K562 (cell line): ENCODE results near the gene CAMK2G. TPM values are rescaled to one million over a fixed set of nuclear protein-coding genes. Genes with fewer than 3 reads are reported as not detected.
A peak's percentile ranks its signal among the peaks of the same experiment; 100 is the strongest.

Experiments
- ATAC-seq: fragments of 200-7000 bp; cut with Tn5 transposase; 3 replicates; pipeline ENCODE4 v1.9.1; 2020; ENCODE audit warnings: moderate library complexity
- BruUV-seq: library from RNA; stranded (reverse); fragments of 400-500 nt; replicated peaks from 2 replicates; lab custom pipeline; 2021; lab: Mats Ljungman, UMichigan
- CTCF ChIA-PET: fragments of 300-600 bp; formaldehyde crosslinking; extraction: SDS; loops from one replicate; lab custom pipeline; 2021; ENCODE audit warnings: low intra/inter-chr PET ratio; lab: Yijun Ruan, JAX
- POLR2A ChIA-PET: fragments of 300-600, 350-650 bp; sonication (Branson Sonifier 250); formaldehyde crosslinking; extraction: SDS; loops from one replicate; lab custom pipeline; 2021; ENCODE audit warnings: antibody characterized with exemption, inconsistent platforms; lab: Yijun Ruan, JAX
- DNase-seq, 4 experiments: peaks; one replicate each; pipeline versions ENCODE4 v3.0.0 to v3.0.0-alpha.2; 2011 to 2018; ENCODE audit warnings: low spot score in 3 of 4, mixed read lengths in 3 of 4; ENCODE audit errors: extremely low read depth in 1 of 4
- FAIRE-seq: peaks from 2 replicates; lab custom pipeline; 2011; peaks lifted over from hg19 to GRCh38; lab: Jason Lieb, UNC
- H2AFZ ChIP-seq: 2 replicates; pipeline ENCODE4 v1.6.0; 2011; ENCODE audit warnings: low read depth, low read length, control low read depth, inconsistent platforms
- H3K27ac ChIP-seq: fragments of 200-600 bp; 3 replicates; pipeline ENCODE4 v1.8.0; 2011; ENCODE audit warnings: low read depth, mild to moderate bottlenecking, control low read depth, inconsistent platforms, low read length, moderate library complexity, mixed read lengths; ENCODE audit errors: extremely low read depth
- H3K27me3 ChIP-seq, 2 experiments: fragments of 300-600 bp in 1 of 2; 2 replicates in 1 of 2; 3 replicates in 1 of 2; pipeline versions ENCODE4 v1.6.0 to v1.8.0; 2011; ENCODE audit warnings: inconsistent platforms in 2 of 2, low read length in 2 of 2, mild to moderate bottlenecking in 1 of 2, mixed read lengths in 1 of 2, moderate library complexity in 1 of 2; ENCODE audit not compliant: control insufficient read depth in 2 of 2, insufficient read depth in 2 of 2
- H3K36me3 ChIP-seq: fragments of 300-600 bp; 3 replicates; pipeline ENCODE4 v1.8.0; 2011; ENCODE audit warnings: mild to moderate bottlenecking, low read length, inconsistent platforms; ENCODE audit not compliant: control insufficient read depth, insufficient read depth
- H3K4me1 ChIP-seq, 2 experiments: fragments of 200-600 bp in 1 of 2; replicated peaks in 1 of 2; 2 replicates in 1 of 2; 3 replicates in 1 of 2; pipeline versions ENCODE4 v1.5.1 to v1.8.0; 2011; ENCODE audit warnings: inconsistent platforms in 2 of 2, low read length in 2 of 2, mild to moderate bottlenecking in 1 of 2, mixed read lengths in 1 of 2, moderate library complexity in 1 of 2; ENCODE audit not compliant: control insufficient read depth in 2 of 2, insufficient read depth in 2 of 2
- H3K4me2 ChIP-seq: 2 replicates; pipeline ENCODE4 v1.6.1; 2011; ENCODE audit warnings: low read length, control low read depth, inconsistent platforms, mixed read lengths; ENCODE audit not compliant: insufficient read depth
- H3K4me3 ChIP-seq: fragments of 200-600 bp; sonication (generic), shearing (Covaris generic); 2 replicates; pipeline ENCODE4 v1.5.1; 2016; ENCODE audit warnings: control low read depth, inconsistent platforms
- H3K79me2 ChIP-seq: fragments of 200-600 bp; 3 replicates; pipeline ENCODE4 v1.8.0; 2011; ENCODE audit warnings: low read length, inconsistent platforms; ENCODE audit not compliant: control insufficient read depth, insufficient read depth
- H3K9ac ChIP-seq, 2 experiments: 2 replicates each; pipeline versions ENCODE4 v1.6.0 to v1.6.1; 2011; ENCODE audit warnings: low read depth in 2 of 2, low read length in 2 of 2, control low read depth in 1 of 2, inconsistent platforms in 1 of 2, mild to moderate bottlenecking in 1 of 2, mixed read lengths in 1 of 2; ENCODE audit not compliant: insufficient read depth in 1 of 2
- H3K9me1 ChIP-seq: one replicate; pipeline ENCODE4 v1.6.0; 2011; ENCODE audit warnings: inconsistent platforms, mild to moderate bottlenecking, low read length, moderate library complexity; ENCODE audit not compliant: control insufficient read depth, insufficient read depth
- H3K9me3 ChIP-seq: replicated peaks from 2 replicates; pipeline ENCODE4 v1.5.1; 2011; ENCODE audit warnings: low read depth, low read length, inconsistent platforms; ENCODE audit not compliant: control insufficient read depth, insufficient read depth
- H4K20me1 ChIP-seq: replicated peaks from 2 replicates; pipeline ENCODE4 v1.6.1; 2011; ENCODE audit warnings: low read length, inconsistent platforms, mixed read lengths; ENCODE audit not compliant: control insufficient read depth, insufficient read depth
- CEBPG ChIP-seq, 3 experiments: fragments of 200-800 bp in 1 of 3; sonication (Bioruptor generic) in 1 of 3; sonication (generic) in 1 of 3; formaldehyde crosslinking in 1 of 3; IDR thresholded peaks in 2 of 3; conservative IDR thresholded peaks in 1 of 3; 2 replicates each; pipeline versions ENCODE4 v1.6.1 to v1.8.0; 2016 to 2022; ENCODE audit warnings: missing compliant biosample characterization in 2 of 3, missing genetic modification characterization in 2 of 3, mild to moderate bottlenecking in 1 of 3, missing genetic modification reagents in 1 of 3
- ETV1 ChIP-seq: fragments of 450-650 bp; conservative IDR thresholded peaks from 2 replicates; pipeline ENCODE4 v1.6.1; 2016; ENCODE audit warnings: missing genetic modification characterization, control low read depth, low read depth, missing compliant biosample characterization
- FOSL1 ChIP-seq: fragments of 200-800 bp; sonication (Bioruptor generic); conservative IDR thresholded peaks from 2 replicates; pipeline ENCODE4 v1.6.1; 2016; ENCODE audit warnings: missing genetic modification characterization, missing compliant biosample characterization
- MEF2D ChIP-seq: conservative IDR thresholded peaks from 2 replicates; pipeline ENCODE4 v1.6.1; 2016; ENCODE audit warnings: low read depth, missing genetic modification characterization, missing compliant biosample characterization
- ZKSCAN8 ChIP-seq: fragments of 200-800 bp; sonication (Bioruptor generic); IDR thresholded peaks from 2 replicates; pipeline ENCODE4 v1.6.1; 2016; ENCODE audit warnings: missing genetic modification characterization, missing compliant biosample characterization
- ZNF175 ChIP-seq: fragments of 200-800 bp; sonication (Bioruptor generic); IDR thresholded peaks from 2 replicates; pipeline ENCODE4 v1.6.1; 2016; ENCODE audit warnings: low read depth, mild to moderate bottlenecking, missing genetic modification characterization, missing compliant biosample characterization
- ZNF253 ChIP-seq: fragments of 250-450 bp; sonication (Bioruptor Pico); conservative IDR thresholded peaks from 2 replicates; pipeline ENCODE4 v1.6.1; 2021; ENCODE audit warnings: mild to moderate bottlenecking
- ZNF263 ChIP-seq: sonication (generic); formaldehyde crosslinking; IDR thresholded peaks from 2 replicates; pipeline ENCODE4 v1.8.0; 2022; ENCODE audit warnings: mild to moderate bottlenecking, missing genetic modification reagents, borderline replicate concordance
- ZNF584 ChIP-seq: fragments of 200-800 bp; sonication (Bioruptor generic); IDR thresholded peaks from 2 replicates; pipeline ENCODE4 v1.6.1; 2016; ENCODE audit warnings: low read depth, mild to moderate bottlenecking, missing genetic modification characterization, missing compliant biosample characterization
- WGBS: fragments of 100-300 bp; shearing (Covaris generic); methylation state at CpG from one replicate; pipeline ENCODE4 v1.1.6; 2016; ENCODE audit warnings: low coverage, mixed read lengths; ENCODE audit not compliant: insufficient coverage; ENCODE audit errors: missing lambda C conversion rate; 5-methylcytosine and 5-hydroxymethylcytosine counted together
- in situ Hi-C: fragments of 300-500 bp; cut with MboI; formaldehyde crosslinking; loops from 4 replicates; pipeline ENCODE4 v1.15.0; 2018; ENCODE audit warnings: inconsistent platforms, mixed read lengths
- intact Hi-C: fragments of 100-400 bp; cut with micrococcal nuclease; formaldehyde crosslinking; loops from 2 replicates; pipeline ENCODE4 v1.14.2; 2022
- polyA plus RNA-seq, 8 experiments: library from polyadenylated mRNA; depleted of rRNA in 4 of 8; stranded (reverse) in 5 of 8; unstranded in 3 of 8; fragments of >200 nt; fragmentation: Nextera tagmentation in 2 of 8; fragmentation: Illumina TruSeq in 1 of 8; extraction: Ambion mirVana in 2 of 8; extraction: Trizol in 1 of 8; gene quantifications; 2 replicates each; pipeline versions ENCODE4 v1.2.1 to v1.2.3, GENCODE V29; 2011 to 2014; ENCODE audit warnings: inconsistent platforms in 1 of 8, missing spikeins in 1 of 8
- total RNA-seq, 7 experiments: library from RNA; depleted of rRNA in 6 of 7; stranded (reverse); fragments of >200 nt in 6 of 7; fragmentation: Illumina TruSeq in 2 of 7; extraction: Trizol in 2 of 7; gene quantifications; 2 replicates each; pipeline versions ENCODE4 v1.2.1 to v1.2.3, GENCODE V29; 2011 to 2021; ENCODE audit warnings: low replicate concordance in 1 of 7
- TF ChIP-seq, protein P1 (sequence below): sonication (generic); formaldehyde crosslinking; IDR thresholded peaks from 2 replicates; pipeline ENCODE4 v1.8.0; 2022; ENCODE audit warnings: missing genetic modification reagents, mild to moderate bottlenecking, borderline replicate concordance
- TF ChIP-seq, protein P2 (sequence below), 2 experiments: fragments of 450-650 bp in 1 of 2; sonication (generic) in 1 of 2; formaldehyde crosslinking in 1 of 2; IDR thresholded peaks in 1 of 2; conservative IDR thresholded peaks in 1 of 2; 2 replicates each; pipeline versions ENCODE4 v1.6.1 to v1.8.1; 2016 to 2023; ENCODE audit warnings: mild to moderate bottlenecking in 2 of 2, moderate library complexity in 2 of 2, inconsistent platforms in 1 of 2, missing genetic modification reagents in 1 of 2
- TF ChIP-seq, protein P3 (sequence below), 2 experiments: fragments of 450-650 bp in 1 of 2; IDR thresholded peaks; 2 replicates each; pipeline ENCODE4 v1.6.1; 2011 to 2017; ENCODE audit warnings: low read depth in 2 of 2, antibody characterized with exemption in 1 of 2, borderline replicate concordance in 1 of 2, low read length in 1 of 2, mild to moderate bottlenecking in 1 of 2, mixed read lengths in 1 of 2; ENCODE audit not compliant: control insufficient read depth in 1 of 2

Gene CAMK2G
- total and polyA plus RNA-seq, 9 of the 15 experiments (the other 6 are each of a cell fraction or from before 2014, with no cell fraction given), result 9.0 to 37.9 (median 32.6) TPM

DNA sequence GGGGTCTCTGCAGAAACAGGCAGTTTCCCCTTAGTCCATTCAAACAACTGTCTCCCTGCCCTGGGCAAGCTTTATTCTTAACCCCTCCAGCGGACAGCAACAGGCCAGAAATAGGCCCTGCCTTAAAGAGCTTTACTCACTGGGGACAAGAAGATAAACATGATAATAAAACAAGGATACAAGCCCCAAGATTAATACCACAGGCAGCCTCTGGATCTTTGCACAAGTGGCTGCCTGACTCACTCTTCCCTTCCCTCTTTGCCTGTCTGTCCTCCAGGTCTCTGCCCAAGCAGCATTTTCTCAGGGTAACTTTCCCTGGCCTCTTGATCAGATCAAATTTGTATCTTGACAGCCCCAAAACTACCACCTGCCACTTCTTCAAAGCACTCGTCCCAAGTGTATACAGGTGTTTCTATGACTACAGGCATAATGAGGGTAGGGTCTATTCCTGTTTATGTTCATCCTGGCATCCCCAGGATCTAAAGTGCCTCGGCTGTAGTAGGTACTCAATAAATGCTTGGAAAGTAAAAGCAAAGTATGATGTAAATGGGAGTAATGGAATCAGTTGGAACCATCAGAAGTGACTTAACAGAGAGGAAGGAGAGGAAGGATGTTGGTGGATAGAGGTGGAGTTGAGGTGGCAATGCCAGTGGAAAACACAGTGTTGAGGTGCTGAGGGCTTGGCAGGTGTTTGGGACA is 7.0 kb upstream of the CAMK2G start:
- DNase-seq, result no peak
- Histone ChIP-seq H3K27ac (no peak overlapping the region), H3K79me2 (no peaks in the 10 kb centered on the region), H3K9me1 (no peaks in the 10 kb centered on the region), H3K4me1 (peaks cover 8 to 29% of the 10 kb centered on the region in 2 experiments), H3K36me3 (no peaks in the 10 kb centered on the region), H3K4me2 (no peak overlapping the region)
- no peak for FAIRE-seq
- intact Hi-C loops, result no loop called here
- BruUV-seq, result no TSS peak
- in situ Hi-C loops, result loop anchor here (5.0 to 10.0 kb wide), 3 partner anchors 34 to 353 kb away; no protein-coding TSS in a partner anchor
- POLR2A ChIA-PET, result interaction anchor here (0.7 to 2.6 kb wide), 6 partner anchors 75 to 286 kb away, joined by 3 to 15 read pairs (median 4); a partner anchor contains a TSS
- ATAC-seq, result no peak
- CTCF ChIA-PET, result interaction anchor here (0.7 to 1.0 kb wide), 2 partner anchors 32 to 154 kb away, joined by 4 read pairs; no protein-coding TSS in a partner anchor
- TF ChIP-seq MEF2D (0 out of 2 replicates have a peak, but pooled peaks have one; percentile 32), ZKSCAN8 (CRISPR knock-in tag) (peak; percentile 79; the same call in 1 of the 2 replicates), FOSL1 (tag) (peak; percentile 44; the same call in 1 of the 2 replicates), ZNF253 (no peak), ZNF584 (CRISPR knock-in tag) (0 out of 2 replicates have a peak, but pooled peaks have one; percentile 38), ZNF175 (CRISPR knock-in tag) (peak; percentile 71; the same call in 1 of the 2 replicates), ETV1 (tag) (peak; percentile 31; the same call in 1 of the 2 replicates), CEBPG (CRISPR knock-in tag; IDR thresholded peaks at IDR 0.05) (peak; percentile 56; the same call in 1 of the 2 replicates), CEBPG (tag; conservative IDR thresholded peaks at IDR 0.05 in 1 of 2, IDR thresholded peaks at IDR 0.05 in 1 of 2) (0 out of 4 replicates have a peak, but pooled peaks of 1 of the 2 experiments have one; percentile 15), ZNF263 (CRISPR knock-in tag) (0 out of 2 replicates have a peak, but pooled peaks have one; percentile 25)
- TF ChIP-seq, protein P1, sequence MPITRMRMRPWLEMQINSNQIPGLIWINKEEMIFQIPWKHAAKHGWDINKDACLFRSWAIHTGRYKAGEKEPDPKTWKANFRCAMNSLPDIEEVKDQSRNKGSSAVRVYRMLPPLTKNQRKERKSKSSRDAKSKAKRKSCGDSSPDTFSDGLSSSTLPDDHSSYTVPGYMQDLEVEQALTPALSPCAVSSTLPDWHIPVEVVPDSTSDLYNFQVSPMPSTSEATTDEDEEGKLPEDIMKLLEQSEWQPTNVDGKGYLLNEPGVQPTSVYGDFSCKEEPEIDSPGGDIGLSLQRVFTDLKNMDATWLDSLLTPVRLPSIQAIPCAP (CRISPR knock-in tag), result no peak
- TF ChIP-seq, protein P2, sequence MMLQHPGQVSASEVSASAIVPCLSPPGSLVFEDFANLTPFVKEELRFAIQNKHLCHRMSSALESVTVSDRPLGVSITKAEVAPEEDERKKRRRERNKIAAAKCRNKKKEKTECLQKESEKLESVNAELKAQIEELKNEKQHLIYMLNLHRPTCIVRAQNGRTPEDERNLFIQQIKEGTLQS (IDR thresholded peaks at IDR 0.05), result peak; percentile 33; the same call in 1 of the 2 replicates
- TF ChIP-seq, protein P2 (CRISPR knock-in tag; conservative IDR thresholded peaks at IDR 0.05), result no peak
- TF ChIP-seq, protein P3, sequence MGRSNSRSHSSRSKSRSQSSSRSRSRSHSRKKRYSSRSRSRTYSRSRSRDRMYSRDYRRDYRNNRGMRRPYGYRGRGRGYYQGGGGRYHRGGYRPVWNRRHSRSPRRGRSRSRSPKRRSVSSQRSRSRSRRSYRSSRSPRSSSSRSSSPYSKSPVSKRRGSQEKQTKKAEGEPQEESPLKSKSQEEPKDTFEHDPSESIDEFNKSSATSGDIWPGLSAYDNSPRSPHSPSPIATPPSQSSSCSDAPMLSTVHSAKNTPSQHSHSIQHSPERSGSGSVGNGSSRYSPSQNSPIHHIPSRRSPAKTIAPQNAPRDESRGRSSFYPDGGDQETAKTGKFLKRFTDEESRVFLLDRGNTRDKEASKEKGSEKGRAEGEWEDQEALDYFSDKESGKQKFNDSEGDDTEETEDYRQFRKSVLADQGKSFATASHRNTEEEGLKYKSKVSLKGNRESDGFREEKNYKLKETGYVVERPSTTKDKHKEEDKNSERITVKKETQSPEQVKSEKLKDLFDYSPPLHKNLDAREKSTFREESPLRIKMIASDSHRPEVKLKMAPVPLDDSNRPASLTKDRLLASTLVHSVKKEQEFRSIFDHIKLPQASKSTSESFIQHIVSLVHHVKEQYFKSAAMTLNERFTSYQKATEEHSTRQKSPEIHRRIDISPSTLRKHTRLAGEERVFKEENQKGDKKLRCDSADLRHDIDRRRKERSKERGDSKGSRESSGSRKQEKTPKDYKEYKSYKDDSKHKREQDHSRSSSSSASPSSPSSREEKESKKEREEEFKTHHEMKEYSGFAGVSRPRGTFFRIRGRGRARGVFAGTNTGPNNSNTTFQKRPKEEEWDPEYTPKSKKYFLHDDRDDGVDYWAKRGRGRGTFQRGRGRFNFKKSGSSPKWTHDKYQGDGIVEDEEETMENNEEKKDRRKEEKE (IDR thresholded peaks at IDR 0.05; ENCODE audit: borderline replicate concordance in 1 of 2, control insufficient read depth in 1 of 2, low read depth in 2 of 2, low read length in 1 of 2), result no peak
- TF ChIP-seq, all 486 proteins: peak for 9
- no peak overlapping the region for H3K4me3 ChIP-seq
- H4K20me1 ChIP-seq, result no peaks in the 10 kb centered on the region
- 23% methylated on average over 3 of the region's 3 CpGs for WGBS
- no peak overlapping the region for H2AFZ ChIP-seq
- H3K9ac ChIP-seq, result no peak overlapping the region
- H3K9me3 ChIP-seq, result no peaks in the 10 kb centered on the region
- no peaks in the 10 kb centered on the region for H3K27me3 ChIP-seq
